GM23248 (cell line): Measurements from ENCODE around the gene PARD3B. TPM values are rescaled to one million over a fixed set of nuclear protein-coding genes. Genes with fewer than 3 reads are reported as not detected.
A peak's percentile ranks its signal among the peaks of the same experiment; 100 is the strongest.

ENCODE experiments used
- DNase-seq: peaks from one replicate; pipeline ENCODE4 v3.0.0-alpha.2; 2015
- H2AFZ ChIP-seq: fragments of 200-600 bp; sonication (generic); 2 replicates; pipeline ENCODE4 v1.6.1; 2016; ENCODE audit warnings: antibody characterized with exemption
- H3F3A ChIP-seq: fragments of 200-600 bp; sonication (generic); 2 replicates; pipeline ENCODE4 v1.6.1; 2016; ENCODE audit warnings: mild to moderate bottlenecking, antibody characterized with exemption, mixed run types; ENCODE audit not compliant: insufficient read depth
- H3K27ac ChIP-seq: fragments of 200-600 bp; sonication (generic); 2 replicates; pipeline ENCODE4 v1.5.1; 2016; ENCODE audit warnings: mild to moderate bottlenecking
- H3K27me3 ChIP-seq: fragments of 200-600 bp; sonication (generic); replicated peaks from 2 replicates; pipeline ENCODE4 v1.6.1; 2016; ENCODE audit warnings: mild to moderate bottlenecking; ENCODE audit not compliant: insufficient read depth
- H3K36me3 ChIP-seq: fragments of 200-600 bp; sonication (generic); 2 replicates; pipeline ENCODE4 v1.6.1; 2016; ENCODE audit warnings: low read depth, mild to moderate bottlenecking
- H3K4me1 ChIP-seq: fragments of 200-600 bp; sonication (generic); 2 replicates; pipeline ENCODE4 v1.6.1; 2016; ENCODE audit warnings: mild to moderate bottlenecking; ENCODE audit not compliant: insufficient read depth
- H3K4me2 ChIP-seq: fragments of 200-600 bp; sonication (generic); one replicate; pipeline ENCODE4 v1.6.1; 2016; ENCODE audit warnings: mild to moderate bottlenecking; ENCODE audit not compliant: unreplicated experiment
- H3K4me3 ChIP-seq: fragments of 200-600 bp; sonication (generic); 2 replicates; pipeline ENCODE4 v1.5.1; 2016; ENCODE audit warnings: mild to moderate bottlenecking
- H3K79me2 ChIP-seq: fragments of 200-600 bp; sonication (generic); 2 replicates; pipeline ENCODE4 v1.6.1; 2016; ENCODE audit warnings: mild to moderate bottlenecking; ENCODE audit not compliant: insufficient read depth
- H3K9ac ChIP-seq: fragments of 200-600 bp; sonication (generic); 2 replicates; pipeline ENCODE4 v1.6.1; 2016; ENCODE audit warnings: mild to moderate bottlenecking
- H3K9me2 ChIP-seq: fragments of 200-600 bp; sonication (generic); 2 replicates; pipeline ENCODE4 v1.6.1; 2016; ENCODE audit warnings: mixed run types, mild to moderate bottlenecking, moderate library complexity; ENCODE audit not compliant: insufficient read depth
- H3K9me3 ChIP-seq: fragments of 200-600 bp; sonication (generic); one replicate; pipeline ENCODE4 v1.6.1; 2017; ENCODE audit warnings: low read depth
- H4K20me1 ChIP-seq: fragments of 200-600 bp; sonication (generic); 2 replicates; pipeline ENCODE4 v1.6.0; 2016; ENCODE audit not compliant: insufficient read depth
- EZH2 ChIP-seq: fragments of 200-600 bp; sonication (generic); IDR thresholded peaks from 2 replicates; pipeline ENCODE4 v1.6.1; 2018; ENCODE audit warnings: antibody characterized with exemption, mild to moderate bottlenecking; ENCODE audit not compliant: insufficient read depth, poor library complexity, severe bottlenecking
- EZH2phosphoT487 ChIP-seq: fragments of 200-600 bp; sonication (generic); IDR thresholded peaks from 2 replicates; pipeline ENCODE4 v1.6.1; 2018; ENCODE audit warnings: antibody characterized with exemption, moderate library complexity, mild to moderate bottlenecking, low read depth; ENCODE audit not compliant: insufficient read depth
- WGBS, 2 experiments: methylation state at CpG; one replicate each; pipeline ENCODE4 v1.1.6; 2015 to 2017; ENCODE audit warnings: low lambda C conversion rate in 2 of 2, low coverage in 1 of 2; ENCODE audit errors: missing lambda C conversion rate in 2 of 2; 5-methylcytosine and 5-hydroxymethylcytosine counted together
- in situ Hi-C: fragments of 300-500 bp; cut with MboI; formaldehyde crosslinking; loops from 2 replicates; pipeline ENCODE4 v1.15.0; 2020
- polyA plus RNA-seq: library from polyadenylated mRNA; unstranded; fragments of >200 nt; fragmentation: Nextera tagmentation; extraction: Ambion mirVana; gene quantifications from 2 replicates; pipeline ENCODE4 v1.2.1, GENCODE V29; 2016
- total RNA-seq: library from RNA; depleted of rRNA; stranded (reverse); fragments of >200 nt; shearing (Covaris generic); gene quantifications from 2 replicates; pipeline ENCODE4 v1.2.3, GENCODE V29; 2014

PARD3B gene
- total and polyA plus RNA-seq, 2 experiments from 2014 or later, result 2.5 to 6.9 TPM

DNA sequence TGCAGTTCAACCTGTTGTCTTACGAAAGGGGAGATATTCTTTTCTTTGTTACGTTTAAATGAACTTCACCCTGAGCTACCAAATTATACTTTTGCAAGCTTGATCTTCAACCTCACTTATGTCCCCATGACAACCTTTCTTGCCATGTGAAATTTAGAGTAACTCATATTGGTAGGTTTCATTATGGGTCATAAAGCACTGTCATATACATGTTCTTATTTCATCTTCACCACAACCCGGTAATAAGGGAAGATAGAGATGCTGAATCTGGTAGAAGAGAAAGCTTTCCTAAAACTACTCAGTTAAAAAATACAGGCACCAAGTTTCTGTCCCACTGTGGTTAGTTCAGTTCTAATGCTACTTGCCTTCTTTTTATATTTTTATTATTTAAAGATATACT lies 928.5 kb downstream of the PARD3B start:
- no peaks in the 10 kb centered on the region for H3K79me2 ChIP-seq
- no peak for DNase-seq
- peaks cover 25% of the 10 kb centered on the region for H3K4me1 ChIP-seq
- no peak for TF ChIP-seq EZH2phosphoT487
- TF ChIP-seq EZH2, result no peak
- H3K36me3 ChIP-seq, result no peaks in the 10 kb centered on the region
- no peak overlapping the region for H3K4me2 ChIP-seq
- no peaks in the 10 kb centered on the region for H4K20me1 ChIP-seq
- H3K27me3 ChIP-seq, result no peaks in the 10 kb centered on the region
- in situ Hi-C loops, result no loop called here
- no peak overlapping the region for H2AFZ ChIP-seq
- no peak overlapping the region for H3K4me3 ChIP-seq
- H3F3A ChIP-seq, result peaks cover 22% of the 10 kb centered on the region
- WGBS, 2 experiments, result 94 to 95% methylated on average over 3 of the region's 3 CpGs
- H3K9ac ChIP-seq, result no peak overlapping the region
- no peaks in the 10 kb centered on the region for H3K9me2 ChIP-seq
- H3K27ac ChIP-seq, result no peak overlapping the region
- H3K9me3 ChIP-seq, result no peaks in the 10 kb centered on the region

DNA sequence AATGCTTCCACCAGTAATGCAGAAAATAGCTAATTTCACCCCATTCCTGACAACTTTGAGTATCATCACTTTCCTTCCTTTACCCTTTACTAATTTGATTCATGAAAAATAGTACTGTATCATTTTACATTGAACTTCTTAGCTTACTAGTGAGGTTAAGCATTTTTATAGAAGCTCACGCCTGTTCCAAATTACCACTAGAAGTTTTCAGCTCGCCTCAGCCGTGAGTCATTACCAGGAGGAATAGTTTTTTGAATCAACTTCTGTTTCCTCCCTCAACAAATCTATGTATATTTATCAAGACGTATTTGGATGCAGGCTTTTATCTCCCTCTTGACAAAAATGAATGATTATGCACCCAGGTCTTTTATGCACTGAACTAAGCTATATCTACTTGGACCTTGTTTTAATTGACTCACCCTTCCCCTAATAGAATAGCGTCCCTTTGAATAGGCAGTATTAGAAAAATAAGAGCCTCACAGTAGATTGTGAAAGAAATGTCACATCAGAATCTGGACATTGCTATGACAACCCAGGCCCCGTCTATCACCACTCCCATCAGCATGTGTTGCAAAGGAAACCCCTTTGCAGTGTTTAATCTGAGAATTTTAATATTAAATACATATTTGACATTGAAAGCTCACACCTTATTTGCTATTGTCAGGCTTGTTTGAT lies 929.6 kb downstream of the PARD3B start:
- Histone ChIP-seq H3K4me3 (no peak overlapping the region; the same call in 1 of the 2 replicates), H3K27ac (peak overlapping the region; percentile 0; the same call in 1 of the 2 replicates), H3K79me2 (no peaks in the 10 kb centered on the region), H3K27me3 (no peaks in the 10 kb centered on the region), H3K9ac (no peak overlapping the region), H3K9me3 (no peaks in the 10 kb centered on the region), H3K4me1 (peaks cover 25% of the 10 kb centered on the region), H3F3A (peaks cover 22% of the 10 kb centered on the region), H2AFZ (no peak overlapping the region), H4K20me1 (no peaks in the 10 kb centered on the region), H3K9me2 (no peaks in the 10 kb centered on the region), H3K36me3 (no peaks in the 10 kb centered on the region), H3K4me2 (peak overlapping the region; percentile 36)
- WGBS, 2 experiments, result 2% methylated on average over 6 of the region's 6 CpGs
- TF ChIP-seq EZH2, result no peak
- DNase-seq, result peak; percentile 81
- in situ Hi-C loops, result no loop called here

DNA sequence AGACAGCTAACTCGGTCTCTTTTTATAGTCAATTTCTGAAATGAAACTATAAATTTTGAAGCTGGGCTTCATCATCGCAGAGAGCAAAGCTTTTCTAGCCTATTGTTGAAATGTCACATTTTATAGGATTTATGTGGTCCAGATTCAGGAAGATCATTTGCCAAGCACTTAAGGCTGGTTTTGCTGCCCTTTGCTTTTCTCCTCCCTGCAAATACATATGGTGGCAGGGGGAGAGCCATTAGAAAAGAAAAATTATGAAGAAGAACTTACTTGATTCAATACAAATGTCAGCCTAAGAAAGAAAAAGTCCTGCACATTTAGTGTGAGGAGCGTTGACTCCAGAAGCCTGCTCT lies 930.1 kb downstream of the PARD3B start:
- DNase-seq, result no peak
- H4K20me1 ChIP-seq, result no peaks in the 10 kb centered on the region
- no peaks in the 10 kb centered on the region for H3K9me3 ChIP-seq
- H3K4me2 ChIP-seq, result peak overlapping the region; percentile 36
- in situ Hi-C loops, result no loop called here
- peaks cover 22% of the 10 kb centered on the region for H3F3A ChIP-seq
- no peak overlapping the region for H2AFZ ChIP-seq
- no peaks in the 10 kb centered on the region for H3K27me3 ChIP-seq
- H3K9me2 ChIP-seq, result no peaks in the 10 kb centered on the region
- H3K27ac ChIP-seq, result no peak overlapping the region
- TF ChIP-seq EZH2 (no peak), EZH2phosphoT487 (no peak)
- 68 to 81% methylated on average over 3 of the region's 3 CpGs for WGBS, 2 experiments
- H3K4me1 ChIP-seq, result peaks cover 25% of the 10 kb centered on the region
- no peak overlapping the region for H3K4me3 ChIP-seq
- H3K36me3 ChIP-seq, result no peaks in the 10 kb centered on the region
- no peaks in the 10 kb centered on the region for H3K79me2 ChIP-seq
- no peak overlapping the region for H3K9ac ChIP-seq

DNA sequence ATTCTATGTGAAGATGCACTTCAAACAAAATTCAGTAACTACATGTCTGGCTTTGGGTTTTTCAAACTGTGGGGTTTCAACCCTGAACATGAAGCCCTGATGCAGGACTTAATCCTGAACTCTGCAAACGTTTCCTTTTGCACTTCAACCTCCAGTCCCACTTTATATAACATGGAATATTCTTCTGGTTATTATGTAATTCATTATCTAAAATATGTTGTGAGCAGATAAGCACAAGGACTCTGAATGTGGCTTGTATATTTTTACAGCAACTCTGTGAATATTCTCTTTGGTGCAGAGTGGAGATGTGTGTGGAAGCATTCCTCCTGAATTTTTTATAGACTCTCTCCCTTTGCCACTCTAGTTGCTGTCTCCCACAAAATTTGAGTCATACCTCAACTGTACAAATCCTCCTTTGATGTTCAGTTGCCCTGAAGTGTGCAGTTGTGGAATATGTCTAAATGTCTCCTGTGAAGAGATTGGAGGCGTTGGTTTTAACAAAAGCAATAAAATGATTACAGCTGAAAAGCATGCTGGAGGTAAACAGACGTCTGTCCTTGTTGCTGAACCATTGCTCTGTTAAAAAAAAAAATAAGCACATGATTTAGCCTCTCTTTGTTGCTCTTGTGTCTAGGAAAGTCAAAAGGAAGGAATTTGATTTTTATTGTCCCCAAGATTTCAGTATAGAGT lies 931.9 kb downstream of the PARD3B start:
- Histone ChIP-seq H3K27ac (no peak overlapping the region), H3K9me3 (no peaks in the 10 kb centered on the region), H3K9ac (no peak overlapping the region), H3K4me3 (no peak overlapping the region), H2AFZ (no peak overlapping the region), H3K4me1 (peaks cover 25% of the 10 kb centered on the region), H3K79me2 (no peaks in the 10 kb centered on the region), H3K36me3 (no peaks in the 10 kb centered on the region), H3K9me2 (no peaks in the 10 kb centered on the region), H3K4me2 (no peak overlapping the region), H3F3A (peaks cover 22% of the 10 kb centered on the region), H4K20me1 (no peaks in the 10 kb centered on the region), H3K27me3 (no peaks in the 10 kb centered on the region)
- WGBS, 2 experiments, result 46 to 56% methylated on average over 3 of the region's 3 CpGs
- DNase-seq, result peak; percentile 38
- in situ Hi-C loops, result no loop called here
- TF ChIP-seq EZH2, result no peak
- no peak for TF ChIP-seq EZH2phosphoT487
